Left cardiac atrium (tissue), 4 donors: Measurements from ENCODE around the gene SRGAP1. TPM values are rescaled to one million over a fixed set of nuclear protein-coding genes. Genes with fewer than 3 reads are reported as not detected.

Experiments used
- ATAC-seq, 2 donors: fragments of 200-7000 bp; cut with Tn5 transposase; one replicate each; pipeline ENCODE4 v1.9.1; 2020; ENCODE audit warnings: mild to moderate bottlenecking in 2 of 2, moderate library complexity in 2 of 2
- DNase-seq: peaks from one replicate; pipeline ENCODE4 v3.0.0-alpha.2; 2020
- intact Hi-C, 2 donors: fragments of 100-400 bp; cut with DNase I; formaldehyde crosslinking; loops; one replicate each; pipeline versions ENCODE4 v1.14.1 to v1.15.1; 2022 to 2023
- total RNA-seq, 2 donors: library from RNA; stranded (reverse); fragmentation: NEBNext Ultra II Directional; extraction: Animal tissue kit (Norgen Biotek cat#: 25700); gene quantifications; one replicate each; pipeline ENCODE4 v1.2.1, GENCODE V29; 2021
- donor health status: DM: no; HTN: yes; CAD: no.
- donor health status: DM: no; HTN: yes; CAD: no; lungs with severe emphysema.
- donor health status: DM: yes; HTN: yes; CAD: no.
- donor health status: Dilated cardiomyopathy.

SRGAP1 gene
- total RNA-seq, 2 donors from 2014 or later = 4.3 to 5.5 TPM

DNA sequence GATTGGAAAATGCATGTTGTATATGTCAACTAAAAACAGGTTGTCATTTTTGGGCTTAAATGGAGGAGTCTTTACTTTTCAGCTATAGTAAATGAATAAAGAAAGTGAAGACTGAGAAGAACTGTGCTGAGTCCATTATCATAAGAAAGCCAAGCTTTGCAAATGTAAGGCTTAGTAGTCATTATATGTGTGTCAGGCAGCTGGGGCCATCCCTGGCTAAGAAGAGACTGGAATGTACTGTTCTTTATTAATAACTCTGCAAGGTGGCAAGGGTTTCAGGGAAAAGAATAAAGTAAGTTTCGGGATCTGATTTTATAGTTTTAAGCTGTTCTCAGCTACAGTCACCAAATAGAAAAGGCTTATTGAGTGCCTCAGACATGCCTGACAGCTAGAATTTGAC is 48.7 kb downstream of the SRGAP1 start:
- intact Hi-C loops = no loop called here
- ATAC-seq (no peak), DNase-seq (no peak)

DNA sequence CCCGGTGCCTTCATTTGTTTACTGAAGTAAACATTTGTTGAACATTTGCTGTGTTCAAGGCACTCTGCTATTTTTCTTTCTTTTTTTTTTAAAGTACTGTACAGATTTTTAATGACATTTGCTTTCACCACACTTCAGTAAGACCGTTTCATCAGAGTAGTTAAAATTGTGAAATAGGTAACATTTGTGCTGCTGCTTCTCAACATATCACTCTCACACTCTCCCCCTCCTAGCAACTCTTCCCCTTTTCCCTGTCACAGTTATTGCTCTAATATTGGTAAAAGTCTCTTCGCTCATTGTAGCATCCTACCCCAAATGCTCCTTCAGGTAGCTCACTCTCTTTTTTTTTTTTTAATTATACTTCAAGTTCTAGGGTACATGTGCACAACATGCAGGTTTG is 49.6 kb downstream of the SRGAP1 start:
- ATAC-seq = no peak
- no peak for DNase-seq
- intact Hi-C loops = no loop called here

DNA sequence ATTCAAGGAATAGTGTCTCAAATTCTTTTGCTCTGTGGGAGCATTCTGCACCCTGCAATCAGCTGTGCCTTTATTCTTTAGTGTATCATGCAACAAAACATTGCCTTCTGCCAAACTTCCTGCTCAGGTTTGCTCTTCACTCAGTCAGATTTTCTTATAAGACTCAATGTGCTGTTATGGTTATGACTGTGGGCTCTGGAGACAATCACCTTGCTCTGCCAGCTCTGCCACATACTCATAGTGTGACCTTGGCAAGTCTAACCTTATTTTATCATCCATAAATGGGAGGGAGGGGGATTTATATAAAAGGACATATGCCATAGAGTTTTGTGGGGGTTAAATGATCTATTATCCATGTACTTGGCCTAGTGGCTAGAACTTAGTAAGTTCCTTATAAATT is 51.3 kb downstream of the SRGAP1 start:
- DNase-seq = no peak
- no peak for ATAC-seq
- intact Hi-C loops = no loop called here

DNA sequence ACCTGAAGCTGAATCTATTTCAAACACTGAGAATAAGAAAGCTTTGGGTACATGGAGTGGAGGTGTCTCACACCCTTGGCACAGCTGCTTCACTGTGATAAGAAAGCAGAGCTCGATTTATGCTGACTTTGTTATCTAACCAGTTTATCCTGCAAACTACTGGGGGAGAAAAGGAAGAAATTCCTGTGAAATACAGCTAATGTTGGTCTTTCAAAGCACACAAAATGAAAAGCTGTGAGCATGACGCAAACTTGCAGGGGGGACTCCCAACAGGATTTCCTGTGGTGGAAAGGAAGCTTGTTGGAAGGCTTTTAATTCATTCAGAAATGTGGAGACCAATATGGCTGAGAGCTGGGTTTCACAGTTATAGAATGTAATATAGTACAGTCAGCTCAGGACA is 53.4 kb downstream of the SRGAP1 start:
- intact Hi-C loops = no loop called here
- no peak for DNase-seq

DNA sequence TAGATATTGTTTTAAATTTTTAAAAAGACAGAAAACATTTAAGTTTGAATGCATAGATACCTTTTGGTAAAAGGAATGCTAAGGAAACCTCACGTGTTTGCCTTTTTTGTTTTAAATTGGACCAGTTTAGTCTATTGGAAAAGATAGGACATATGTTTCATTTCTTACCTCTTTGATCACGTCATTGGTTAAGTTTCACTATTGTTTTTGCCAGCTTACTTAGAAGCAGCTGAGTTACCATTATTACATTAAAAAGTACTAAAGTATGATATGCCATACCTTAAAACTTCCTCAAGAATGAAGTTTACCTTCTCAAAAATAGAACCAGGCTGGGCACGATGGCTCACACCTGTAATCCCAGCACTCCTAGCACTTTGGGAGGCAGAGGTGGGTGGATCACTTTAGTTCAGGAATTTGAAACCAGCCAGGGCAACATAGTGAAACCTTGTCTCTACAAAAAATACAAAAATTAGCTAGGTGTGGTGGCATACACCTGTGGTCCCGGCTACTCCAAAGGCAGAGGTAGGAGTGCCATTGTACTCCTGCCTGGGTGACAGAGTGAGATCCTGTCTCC is 54.4 kb downstream of the SRGAP1 start:
- intact Hi-C loops = no loop called here
- DNase-seq (no peak), ATAC-seq (no peak)

More for the DNA sequence above, 53.4 kb downstream of the SRGAP1 start:
- ATAC-seq = peak in 1 of 2 donors; percentile 29

DNA sequence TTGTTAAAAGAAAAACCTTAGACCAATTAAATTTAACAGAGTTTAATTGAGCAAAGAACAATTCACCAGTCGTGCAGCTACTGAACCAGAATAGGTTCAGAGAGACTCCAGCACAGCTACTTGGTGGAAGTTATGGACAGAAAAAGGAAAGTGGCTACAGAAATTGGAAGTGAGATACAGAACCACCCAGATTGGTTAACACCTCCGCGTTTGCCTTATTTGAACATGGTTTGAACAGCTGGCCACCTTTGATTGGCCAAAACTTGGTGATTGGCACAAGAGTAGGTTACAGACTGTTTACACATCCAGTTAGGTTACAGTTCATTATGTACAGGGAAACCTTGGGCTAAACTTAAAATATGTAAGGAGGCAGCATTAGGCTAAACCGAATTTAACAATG is 54.9 kb downstream of the SRGAP1 start:
- DNase-seq = no peak
- no peak for ATAC-seq
- intact Hi-C loops = no loop called here

DNA sequence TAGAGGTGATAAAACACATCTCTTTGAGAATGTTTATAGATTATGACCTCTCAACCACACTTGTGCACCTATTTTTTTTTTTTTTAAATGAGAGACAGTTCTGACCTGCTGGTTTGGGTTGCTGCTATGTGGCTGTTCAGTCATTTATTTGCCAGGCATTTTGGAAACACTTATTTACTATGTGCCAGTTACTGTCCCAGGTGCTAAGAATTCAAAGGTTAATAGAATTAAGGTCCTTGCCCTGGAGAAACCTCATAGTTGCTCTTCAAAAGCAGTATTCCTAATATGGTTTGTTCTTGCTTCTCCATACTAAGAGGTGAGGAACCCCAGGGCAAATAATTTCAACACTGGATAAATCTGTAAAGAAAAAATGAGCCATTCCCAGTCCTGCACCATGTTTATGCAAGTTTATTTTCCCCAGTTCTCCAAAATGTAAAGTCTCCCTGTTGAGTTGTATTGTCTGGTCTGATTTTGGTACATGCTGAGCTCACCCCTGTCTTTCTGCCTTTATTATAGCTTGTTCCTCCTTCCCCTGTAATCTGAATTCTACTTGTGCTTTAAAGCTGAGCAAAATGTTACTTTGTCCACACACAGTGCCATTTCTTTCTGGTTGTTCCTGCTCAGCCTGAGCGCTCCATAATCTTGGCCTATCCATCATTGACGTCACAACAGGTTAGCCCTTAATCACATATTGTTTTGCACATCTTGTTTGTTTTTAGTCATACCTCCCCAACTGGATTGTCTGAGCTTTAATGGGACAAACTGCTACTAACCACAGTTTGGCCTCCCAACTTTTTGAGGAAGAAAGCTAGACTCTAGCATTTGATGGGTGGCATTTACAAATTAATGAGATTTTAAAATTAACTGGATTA is 56.7 kb downstream of the SRGAP1 start:
- intact Hi-C loops = no loop called here
- ATAC-seq (no peak), DNase-seq (no peak)

DNA sequence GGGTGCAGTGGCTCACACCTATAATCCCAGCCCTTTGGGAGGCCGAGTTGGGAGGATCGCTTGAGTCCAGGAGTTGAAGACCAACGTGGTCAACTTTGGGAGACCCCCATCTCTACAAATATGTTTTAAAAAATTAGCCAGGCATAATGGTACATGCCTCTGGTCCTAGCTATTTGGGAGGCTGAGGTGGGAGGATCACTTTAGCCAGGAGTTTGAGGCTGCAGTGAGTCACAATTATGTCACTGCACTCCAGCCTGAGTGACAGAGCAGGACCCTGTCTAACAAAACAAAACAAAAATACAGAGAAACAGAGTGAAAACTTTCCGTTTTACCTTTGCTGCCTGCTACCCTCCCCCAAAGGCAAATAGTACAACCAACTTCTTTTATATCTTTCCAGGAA is 60.2 kb downstream of the SRGAP1 start:
- DNase-seq (no peak), ATAC-seq (no peak)
- intact Hi-C loops = no loop called here

DNA sequence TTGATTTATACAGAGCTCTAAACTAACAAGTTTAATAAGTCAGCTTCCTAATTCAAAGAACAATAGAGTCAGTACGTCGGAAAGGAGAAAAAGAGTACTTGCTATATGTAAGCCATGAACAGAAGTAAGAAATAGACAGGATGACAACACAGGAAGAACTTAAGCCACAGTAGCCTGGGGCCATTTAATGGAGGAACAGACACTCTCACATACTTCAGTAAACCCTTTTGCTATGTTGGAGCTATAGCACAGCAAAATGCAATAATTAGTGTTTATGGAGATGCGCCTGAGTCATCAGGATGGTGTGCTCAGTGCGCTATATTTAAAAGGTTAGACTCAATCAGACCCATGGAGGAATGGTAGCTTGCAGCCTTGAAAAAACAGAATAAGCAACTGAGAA is 61.0 kb downstream of the SRGAP1 start:
- intact Hi-C loops = no loop called here
- no peak for ATAC-seq
- no peak for DNase-seq

DNA sequence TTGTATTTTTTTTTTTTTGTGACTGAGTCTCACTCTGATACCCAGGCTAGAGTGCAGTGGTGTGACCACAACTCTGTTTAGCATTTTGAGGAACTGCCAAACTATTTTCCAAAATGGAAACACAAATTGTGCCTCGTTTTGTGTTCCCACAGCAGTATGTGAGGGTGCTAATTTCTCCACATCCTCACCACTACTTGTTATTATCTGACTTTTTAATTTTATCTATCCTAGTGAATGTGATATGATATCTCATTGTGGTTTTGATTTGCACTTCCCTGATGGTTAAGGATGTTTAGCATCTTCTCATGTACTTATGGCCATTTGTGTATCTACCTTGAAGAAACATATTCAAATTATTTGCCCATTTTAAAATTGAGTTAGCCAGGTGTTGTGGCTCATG is 62.4 kb downstream of the SRGAP1 start:
- ATAC-seq = no peak
- DNase-seq = no peak
- intact Hi-C loops = no loop called here

DNA sequence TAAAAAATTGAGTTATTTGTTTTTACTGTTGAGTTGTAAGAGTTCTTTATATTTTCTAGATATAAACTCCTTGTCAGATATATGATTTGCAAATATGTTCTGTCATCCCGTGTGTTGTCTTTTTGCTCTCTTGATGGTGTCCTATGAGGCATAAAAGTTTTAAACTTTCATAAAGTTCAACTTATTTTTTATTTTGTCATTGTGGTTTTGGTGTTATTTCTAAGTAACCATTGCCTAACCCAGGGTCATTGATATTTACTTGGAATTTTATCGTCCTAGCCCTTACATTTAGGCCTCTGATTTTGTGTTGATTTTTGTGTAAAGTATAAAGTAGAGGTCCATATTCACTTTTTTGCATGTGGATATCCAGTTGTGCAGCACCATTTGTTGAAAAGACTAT is 63.1 kb downstream of the SRGAP1 start:
- ATAC-seq (no peak), DNase-seq (no peak)
- intact Hi-C loops = no loop called here

DNA sequence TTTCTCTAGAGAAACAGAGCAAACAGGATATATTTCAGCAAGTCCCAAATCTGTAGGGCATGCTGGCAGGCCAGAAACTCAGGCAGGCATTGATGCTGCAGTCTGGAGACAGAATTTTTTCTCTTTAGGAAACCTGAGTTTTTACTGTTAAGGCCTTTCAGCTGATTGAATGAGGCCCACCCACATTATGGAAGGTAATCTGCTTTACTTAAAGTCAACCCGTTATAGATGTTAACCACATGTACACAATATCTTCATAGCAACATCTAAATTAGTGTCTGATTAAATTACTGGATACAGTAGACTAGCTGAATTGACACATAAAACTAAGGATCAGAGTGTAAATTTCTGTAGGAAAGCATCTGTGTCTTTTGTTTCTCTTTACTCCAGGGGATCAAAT is 65.2 kb downstream of the SRGAP1 start:
- no peak for DNase-seq
- intact Hi-C loops = no loop called here
- no peak for ATAC-seq

DNA sequence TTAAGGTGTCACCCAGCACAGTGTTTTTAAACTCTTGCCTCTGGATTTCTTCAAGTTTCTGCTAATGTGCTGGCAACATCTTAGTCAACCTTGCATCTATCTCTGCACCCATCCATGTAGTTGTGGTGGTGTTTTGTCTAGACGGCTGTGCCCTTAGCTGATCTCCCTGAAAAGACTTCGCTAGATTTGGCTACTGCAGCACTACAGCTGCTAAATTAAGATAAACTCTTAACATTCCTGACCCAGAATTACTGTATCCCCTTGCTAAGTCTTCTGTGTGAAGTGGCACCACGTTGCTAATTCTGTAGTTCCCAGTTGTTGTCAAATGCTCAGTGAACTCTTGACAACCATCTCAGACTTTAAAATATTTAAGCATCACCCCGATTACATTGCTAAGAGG is 66.8 kb downstream of the SRGAP1 start:
- ATAC-seq = peak; percentile 65 to 79
- DNase-seq = no peak
- intact Hi-C loops = no loop called here

DNA sequence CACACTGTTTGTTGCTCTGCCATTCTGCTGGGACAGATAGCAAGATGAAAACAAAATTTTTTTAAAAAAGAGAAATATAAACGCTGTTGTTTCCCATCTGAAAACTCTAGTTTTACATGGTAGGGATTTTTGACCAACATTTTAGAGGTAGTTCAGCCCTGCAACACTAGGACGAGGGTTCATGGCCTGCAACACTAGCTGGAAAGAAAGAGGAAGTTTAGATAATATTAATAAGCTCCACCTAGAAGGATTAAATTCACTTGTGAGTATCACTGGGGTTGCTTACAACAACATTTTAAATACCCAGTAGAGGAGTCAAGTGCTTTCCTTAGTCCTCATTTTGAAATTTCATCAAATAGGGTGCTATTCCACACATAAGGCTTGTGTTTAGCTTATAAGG is 68.2 kb downstream of the SRGAP1 start:
- no peak for ATAC-seq
- no peak for DNase-seq

DNA sequence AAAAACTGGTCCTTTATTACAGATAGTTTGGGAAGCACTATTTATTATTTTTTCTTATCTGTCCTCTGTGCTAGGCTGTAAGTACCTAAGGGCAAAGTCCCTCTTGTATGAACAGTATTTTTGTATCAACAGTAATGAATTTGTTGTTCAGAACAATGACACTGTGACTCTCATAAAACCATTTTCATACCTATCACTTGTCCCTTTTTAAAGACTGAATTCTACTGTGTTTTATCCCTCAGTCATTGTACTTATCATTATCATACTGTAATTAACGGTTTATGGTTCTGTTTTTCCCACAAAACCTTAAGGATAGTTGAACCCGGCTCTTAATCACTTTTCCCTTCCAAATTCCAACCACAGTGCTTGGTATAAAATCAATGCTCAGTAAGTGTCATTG is 69.4 kb downstream of the SRGAP1 start:
- DNase-seq = no peak
- ATAC-seq = no peak
- intact Hi-C loops = no loop called here

More for the DNA sequence above, 68.2 kb downstream of the SRGAP1 start:
- intact Hi-C loops = no loop called here

DNA sequence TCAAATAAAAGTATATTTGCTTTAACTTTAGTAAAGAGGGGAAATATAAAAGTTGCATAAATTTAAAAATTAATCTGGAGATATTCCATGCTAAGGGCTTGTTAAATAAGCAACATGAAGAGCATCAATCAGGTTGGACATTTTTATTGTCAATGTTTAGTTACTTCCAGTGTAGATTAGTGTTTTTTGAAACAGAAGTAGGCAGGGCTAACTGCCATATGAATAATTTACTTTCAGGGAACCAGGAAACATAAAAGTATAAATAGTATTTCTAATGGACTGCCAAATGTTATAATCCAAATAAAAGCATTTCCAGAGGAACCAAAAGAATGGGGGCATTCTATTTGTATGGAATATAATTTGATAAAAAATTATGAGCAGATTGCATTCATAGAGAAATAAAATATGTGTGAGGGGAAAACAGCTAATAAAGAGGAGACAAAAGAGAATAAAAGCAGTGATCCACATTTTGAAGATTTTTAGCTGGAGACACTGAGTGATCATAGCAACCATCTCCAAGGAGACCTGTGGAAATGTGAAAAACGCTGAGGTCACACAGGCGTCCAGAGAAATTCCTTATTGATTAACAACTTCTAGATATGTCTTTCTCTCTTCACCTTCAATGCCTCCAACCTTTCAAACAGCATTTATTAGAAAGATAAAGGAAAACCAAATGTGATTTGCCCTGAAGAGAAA is 70.8 kb downstream of the SRGAP1 start:
- intact Hi-C loops = no loop called here
- no peak for DNase-seq
- ATAC-seq = no peak

DNA sequence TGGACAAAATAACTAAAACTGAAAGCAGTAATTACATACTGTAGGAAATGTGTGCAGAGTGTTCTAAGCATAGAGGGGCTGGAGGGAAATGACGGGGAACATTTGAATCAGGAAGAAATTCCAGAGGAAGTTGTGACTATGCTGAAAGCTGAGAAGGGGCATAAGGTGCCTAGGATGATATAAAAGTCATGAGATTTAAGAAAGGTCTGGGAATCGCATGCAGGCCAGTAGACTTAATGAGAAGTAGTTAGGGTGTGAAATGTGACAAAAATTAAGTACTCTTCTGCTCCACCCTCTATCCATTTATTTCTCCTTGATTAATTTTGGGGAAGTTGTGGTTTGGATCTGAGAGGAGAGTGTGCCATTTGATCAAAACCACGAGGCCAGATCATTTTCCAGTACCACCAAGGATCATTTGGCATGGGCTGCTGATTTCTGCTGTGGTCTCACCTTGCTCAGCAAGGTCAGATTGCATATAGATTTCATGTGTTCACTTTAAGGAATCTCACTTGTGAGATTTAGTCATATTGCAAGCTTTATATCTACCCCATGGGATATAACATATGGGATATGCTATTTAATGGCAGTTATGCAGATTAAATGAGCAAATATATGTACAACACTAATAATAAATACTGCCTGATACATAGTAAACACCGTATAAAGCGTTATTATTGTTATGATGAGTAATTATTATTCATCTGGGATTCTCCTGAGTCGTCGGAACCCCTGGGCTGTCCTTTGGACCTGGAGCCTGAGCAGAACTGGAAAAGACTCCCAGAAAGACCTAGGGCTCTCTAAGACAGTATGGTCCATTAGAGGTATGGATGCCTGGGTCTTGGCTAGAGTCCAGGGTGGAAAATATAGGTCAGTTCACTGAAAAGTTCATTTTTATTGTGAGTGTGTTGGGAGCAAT is 72.3 kb downstream of the SRGAP1 start:
- no peak for ATAC-seq
- intact Hi-C loops = no loop called here
- no peak for DNase-seq

DNA sequence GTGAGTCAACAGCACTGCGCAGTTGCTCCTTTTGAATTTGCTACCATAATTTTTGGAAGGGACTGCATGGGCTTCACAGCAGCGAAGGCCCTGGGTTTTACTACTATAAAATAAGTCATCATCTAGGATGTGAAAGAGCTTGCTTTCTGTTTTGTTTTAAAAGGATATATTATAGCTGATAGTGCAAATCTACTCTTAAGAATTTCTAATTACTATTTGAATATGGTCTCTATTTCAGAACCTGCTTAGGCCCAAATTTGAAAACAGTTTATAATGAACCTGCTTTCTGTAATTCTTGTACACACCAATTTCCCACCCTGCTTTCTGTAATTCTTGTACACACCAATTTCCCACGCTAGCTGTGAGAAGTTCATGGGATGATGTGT is 73.0 kb downstream of the SRGAP1 start:
- intact Hi-C loops = no loop called here
- DNase-seq (no peak), ATAC-seq (no peak)
